Measurements from ENCODE around the gene TRABD2B.

Gene TRABD2B

DNA sequence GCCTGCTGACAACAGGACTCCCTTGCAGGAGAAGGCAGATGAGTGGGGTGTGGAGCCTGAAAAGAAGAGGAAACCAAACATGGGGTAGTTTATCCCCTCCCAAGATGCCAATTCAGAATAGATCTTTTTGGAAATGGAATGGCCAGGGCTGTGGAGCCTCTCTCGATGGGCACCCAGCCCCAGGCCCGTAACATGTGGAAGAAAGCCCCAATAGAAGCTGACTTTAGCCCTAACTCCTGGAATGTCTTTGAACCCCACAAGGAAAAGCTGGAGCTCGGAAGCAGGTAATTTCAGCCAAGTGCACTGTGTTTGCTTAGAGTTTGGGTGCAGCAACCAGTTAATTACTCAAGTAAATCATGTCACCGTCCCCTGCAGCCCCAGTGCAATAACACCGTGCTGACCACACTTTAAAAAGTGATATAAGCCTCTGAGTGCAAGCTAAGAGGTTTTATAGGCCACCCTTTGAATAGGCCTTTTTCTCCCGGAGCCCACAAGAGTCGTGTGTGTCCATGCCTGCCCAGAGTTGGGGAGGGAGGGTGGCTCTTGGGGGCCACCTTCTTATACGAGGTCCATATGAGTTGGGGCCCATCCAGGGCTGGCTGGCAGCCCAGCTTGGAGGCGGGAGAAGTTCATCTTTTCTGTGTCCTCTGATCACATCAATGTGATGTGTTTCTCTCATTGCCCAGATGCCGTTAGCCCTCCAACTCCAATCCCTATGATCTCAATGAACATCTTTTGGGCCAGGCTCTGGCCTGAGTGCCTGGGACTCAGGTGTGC, 153.2 kb downstream of the TRABD2B start:
- no peak for DNase-seq

DNA sequence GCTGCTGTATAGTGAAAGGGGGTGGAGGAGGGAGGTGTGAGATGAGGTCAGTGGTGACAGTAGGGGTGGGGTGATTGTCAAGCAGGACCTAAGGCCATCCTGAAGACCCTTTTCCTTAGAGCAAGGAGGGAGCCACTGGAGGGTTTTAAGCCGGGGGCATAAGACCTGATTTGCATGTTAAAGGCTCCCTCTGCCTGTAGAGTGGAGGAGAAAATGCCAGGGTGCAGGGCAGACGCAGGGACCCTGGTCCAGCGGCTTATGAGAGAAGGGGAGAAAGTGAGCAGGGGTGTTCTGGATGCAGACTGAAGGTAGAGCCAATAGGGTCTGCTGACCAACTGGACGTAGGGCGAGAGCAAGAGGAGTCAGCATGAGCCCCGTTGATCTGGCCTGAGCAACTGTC, 154.1 kb downstream of the TRABD2B start:
- no peak for DNase-seq

DNA sequence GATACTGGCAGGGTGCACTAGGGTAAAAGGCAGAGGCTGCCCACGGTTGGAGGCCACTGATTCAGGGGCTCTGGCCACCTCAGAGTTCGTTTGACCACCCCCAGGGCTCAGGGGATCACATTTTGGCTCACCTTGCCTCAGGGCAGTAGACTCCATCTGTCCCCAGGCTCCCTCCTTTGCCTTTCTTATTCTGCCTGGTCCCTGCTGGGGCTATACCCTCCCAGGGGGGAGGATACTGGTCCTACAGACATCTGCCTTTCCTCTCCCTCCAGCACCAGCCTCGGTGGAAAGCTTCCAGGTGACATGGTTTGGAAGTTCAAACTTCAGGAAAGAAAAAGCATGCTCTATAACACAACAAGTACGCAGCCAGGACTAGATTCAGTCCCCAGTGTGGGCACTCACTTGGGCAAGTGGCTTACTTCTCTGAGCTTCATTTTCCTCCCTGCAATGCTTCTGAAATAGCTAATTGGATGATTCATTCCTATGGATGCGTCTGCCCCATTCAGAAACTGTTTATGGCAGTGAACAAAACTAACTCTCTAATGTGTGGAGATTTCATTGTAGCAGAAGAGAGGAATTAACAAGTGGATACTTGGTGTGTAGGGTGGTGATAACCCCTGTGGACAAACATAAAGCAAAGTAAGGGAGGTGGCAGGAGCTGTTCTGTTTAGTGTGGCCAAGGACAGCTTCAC, 154.8 kb downstream of the TRABD2B start:
- no peak for DNase-seq

DNA sequence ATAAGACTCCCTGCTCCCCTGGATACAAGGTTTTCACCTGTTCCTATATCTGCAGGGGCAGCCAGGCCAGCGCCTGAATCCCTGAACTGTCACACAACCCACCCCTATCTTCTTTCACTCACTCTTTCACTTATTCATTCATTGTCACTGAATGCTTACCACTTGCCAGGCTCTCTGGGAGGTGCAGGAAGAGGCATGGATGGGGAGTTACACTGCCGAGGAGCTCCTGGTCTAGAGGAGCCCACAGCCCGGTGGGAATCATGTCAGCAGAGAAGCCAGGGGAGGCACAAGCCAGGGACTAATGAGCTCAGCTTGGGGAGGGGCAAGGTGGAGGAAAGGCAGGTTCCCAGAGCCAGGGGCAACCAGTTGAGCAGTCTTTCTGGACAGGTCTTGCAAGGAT, 155.8 kb downstream of the TRABD2B start:
- DNase-seq: no peak

DNA sequence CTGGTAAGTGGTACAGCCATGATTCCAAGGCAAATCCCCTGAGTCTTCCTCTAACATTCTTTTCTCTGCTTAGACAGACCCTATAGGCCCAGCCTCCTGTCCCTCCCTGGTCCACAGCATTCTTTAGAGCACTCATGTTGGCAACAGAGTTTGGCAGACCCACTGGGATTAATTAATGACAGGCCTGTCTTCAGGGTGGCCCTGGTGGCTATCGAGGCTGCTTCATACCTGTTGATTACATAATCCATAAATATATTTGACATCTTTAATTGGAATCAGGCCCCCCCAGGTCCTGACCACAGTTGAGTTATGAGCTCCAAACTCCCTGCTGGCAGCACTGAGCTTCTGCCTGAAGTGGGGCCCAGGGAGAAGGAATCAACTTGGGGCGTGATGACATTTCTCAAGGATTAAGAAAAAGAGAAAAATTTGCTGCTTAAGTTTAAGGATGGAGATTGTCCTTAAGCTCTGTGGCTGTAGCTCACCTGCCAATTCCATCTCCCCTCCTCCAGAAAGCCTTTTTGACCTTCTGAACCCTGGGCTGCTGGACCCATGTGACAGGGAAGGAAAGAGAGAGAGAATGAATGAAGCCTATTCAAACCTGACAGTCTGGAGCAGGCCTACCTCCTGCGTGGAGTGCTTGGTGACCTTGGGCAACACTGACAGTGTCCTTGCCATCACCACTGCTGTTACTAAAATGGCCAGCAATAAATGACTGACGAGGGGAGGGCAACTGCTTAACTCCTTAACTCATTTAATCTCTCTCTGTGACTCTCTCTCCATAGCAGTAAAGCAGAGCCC, 156.6 kb downstream of the TRABD2B start:
- no peak for DNase-seq

DNA sequence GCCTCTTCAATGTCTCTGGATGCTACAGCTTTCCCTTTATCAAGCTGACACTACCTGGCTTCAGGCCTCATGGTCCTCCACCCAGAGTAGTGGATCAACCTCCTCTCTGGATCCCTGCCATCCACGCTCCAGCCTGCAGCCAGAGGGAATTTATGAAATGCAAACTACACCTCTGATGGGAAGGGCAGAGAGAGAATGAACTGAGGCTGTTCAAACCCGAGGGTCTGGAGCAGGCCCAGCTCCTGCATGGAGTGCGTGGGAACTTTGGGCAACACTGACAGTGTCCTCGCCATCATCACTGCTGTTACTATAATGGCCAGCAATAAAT, 157.8 kb downstream of the TRABD2B start:
- DNase-seq: no peak

DNA sequence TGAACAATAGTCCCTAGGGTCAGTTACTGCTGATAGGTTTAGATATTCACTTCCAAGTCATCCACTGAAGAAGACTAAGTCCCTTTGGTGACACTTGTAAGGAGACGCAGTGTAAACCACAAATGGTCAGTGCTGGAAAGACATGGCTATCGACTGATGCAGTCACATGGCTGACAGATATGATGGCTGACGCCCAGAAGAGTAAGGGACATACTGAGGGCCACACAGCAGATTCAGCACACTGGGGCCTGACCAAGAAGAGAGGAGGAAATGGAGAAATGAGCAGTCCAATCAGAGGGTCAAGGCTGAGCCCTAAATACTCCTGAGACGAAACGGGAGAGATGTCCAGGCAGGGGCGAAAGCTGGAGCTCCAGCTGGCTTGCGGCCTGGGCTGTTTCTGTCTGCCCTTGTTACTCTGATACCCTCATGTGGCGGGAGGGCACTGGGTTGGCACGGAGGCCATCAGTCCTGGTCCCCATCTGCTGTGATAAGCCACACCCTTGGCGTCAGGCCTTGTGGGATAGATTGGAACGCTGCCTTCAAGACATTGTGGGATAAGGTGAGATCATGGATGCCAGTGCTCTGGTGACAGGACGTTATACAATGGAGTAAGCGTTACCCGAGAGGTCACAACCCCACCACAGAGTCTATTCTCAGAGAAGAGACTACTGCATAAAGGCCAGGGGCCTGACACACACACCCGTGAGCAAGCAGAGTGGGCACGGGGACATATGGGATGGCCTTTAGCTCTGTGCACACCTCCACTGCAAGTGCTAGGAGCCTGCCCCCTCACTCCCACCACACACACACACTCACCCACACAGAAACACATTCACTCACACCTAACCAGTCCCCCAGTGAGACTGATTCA, 158.4 kb downstream of the TRABD2B start:
- no peak for DNase-seq

DNA sequence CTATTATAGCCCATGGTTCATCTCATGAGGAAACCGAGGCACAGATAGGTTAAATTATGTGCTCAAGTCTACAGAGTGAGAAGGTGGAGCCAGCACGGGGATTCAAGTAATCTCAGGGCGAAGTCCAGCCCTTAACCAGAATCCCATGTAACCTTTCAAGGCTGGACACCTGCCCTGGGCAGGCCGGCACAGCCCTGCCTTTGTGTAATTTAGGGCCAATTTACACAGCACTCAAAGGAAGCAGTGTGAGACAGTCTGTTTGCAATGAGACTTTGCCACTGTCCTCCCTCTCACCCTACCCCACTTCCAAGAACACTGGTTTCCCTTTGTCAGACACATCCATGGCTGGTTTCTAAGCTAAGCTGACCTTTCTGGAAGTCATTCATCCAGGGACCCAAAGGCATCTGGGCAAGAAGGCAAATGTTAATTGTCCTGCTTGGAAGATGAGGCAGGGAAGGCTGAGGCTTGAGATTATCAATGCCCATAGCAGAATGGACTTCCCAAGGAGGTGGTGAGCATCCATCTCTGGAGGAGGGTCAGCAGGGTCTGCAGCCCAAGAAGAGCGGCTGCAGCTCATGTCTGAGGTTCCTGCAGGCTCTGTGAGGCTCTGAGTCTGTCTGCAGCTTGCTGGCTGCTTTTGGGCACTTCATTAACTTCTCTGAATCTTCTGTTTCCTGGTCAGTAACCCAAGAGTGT, 159.2 kb downstream of the TRABD2B start:
- DNase-seq: no peak

DNA sequence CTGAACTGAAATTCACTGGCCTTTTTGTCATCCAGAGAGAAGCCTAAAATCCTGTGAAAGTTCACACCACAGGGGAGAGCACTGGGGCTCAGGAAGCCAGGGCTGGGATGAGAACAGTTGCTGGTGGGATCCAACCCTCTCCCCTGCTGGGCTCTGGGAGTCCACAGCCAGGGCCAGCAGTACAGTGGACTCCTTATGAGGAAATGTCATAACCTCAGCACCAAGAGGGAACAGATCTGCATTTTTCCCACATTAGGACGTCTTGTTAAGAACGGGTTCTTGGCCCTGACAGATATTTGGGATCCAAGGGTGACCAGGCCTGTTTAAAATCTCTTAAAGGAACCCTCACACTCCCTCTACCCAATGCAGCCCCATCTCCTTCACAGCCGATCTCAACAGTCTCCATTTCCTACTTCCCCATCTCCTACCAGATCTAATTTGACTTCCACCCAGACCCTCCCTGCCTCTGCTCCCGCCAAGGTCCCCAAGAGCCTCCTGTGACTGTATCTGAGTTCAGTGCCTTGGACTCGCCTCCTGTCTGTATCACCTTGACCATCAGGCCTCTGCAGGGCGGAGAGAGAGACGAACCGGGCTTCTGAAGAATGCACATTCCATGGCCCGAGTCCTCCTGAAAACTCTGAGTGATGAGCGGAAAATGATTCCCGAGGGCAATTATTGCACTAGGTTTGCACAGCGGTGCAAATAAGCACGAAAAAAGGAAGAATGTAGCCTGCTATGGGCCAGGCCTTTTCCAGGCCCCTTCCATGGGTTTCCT, 159.9 kb downstream of the TRABD2B start:
- DNase-seq: no peak

DNA sequence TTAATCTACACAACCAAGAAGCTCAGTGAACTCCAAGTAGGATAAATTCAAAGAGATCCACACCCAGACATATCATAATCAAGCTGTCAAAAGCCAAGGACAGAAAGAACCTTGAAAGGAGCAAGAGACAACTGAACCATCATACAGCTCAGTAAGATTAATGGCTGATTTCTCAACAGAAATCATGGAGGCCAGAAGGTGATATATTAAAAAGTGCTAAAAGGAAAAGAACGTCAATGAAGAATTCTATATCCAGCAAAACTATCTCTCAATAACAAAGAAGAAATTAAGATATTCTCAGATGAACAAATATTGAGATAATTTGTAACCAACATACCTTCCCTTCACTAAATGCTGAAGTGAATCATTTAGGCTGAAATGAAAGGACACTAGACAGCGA, 161.8 kb downstream of the TRABD2B start:
- no peak for DNase-seq

DNA sequence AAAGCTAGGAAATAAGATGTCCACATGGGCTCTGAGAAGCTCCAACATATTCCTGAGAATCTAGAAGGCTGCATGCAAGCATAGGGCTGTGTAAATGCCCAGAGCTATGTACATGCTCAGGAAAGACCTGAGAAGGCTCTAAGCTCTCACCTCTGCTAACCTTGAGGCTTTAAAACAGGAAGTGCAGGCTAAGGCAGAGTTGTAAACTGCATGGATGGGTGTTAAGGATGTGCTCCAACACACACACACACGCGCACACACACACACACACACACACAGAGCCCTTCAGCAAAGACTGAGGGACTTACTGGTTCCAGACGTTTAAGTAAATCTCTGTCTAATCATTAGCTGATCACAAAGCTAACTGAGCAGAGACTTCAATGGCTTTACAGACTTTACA, 162.9 kb downstream of the TRABD2B start:
- no peak for DNase-seq

DNA sequence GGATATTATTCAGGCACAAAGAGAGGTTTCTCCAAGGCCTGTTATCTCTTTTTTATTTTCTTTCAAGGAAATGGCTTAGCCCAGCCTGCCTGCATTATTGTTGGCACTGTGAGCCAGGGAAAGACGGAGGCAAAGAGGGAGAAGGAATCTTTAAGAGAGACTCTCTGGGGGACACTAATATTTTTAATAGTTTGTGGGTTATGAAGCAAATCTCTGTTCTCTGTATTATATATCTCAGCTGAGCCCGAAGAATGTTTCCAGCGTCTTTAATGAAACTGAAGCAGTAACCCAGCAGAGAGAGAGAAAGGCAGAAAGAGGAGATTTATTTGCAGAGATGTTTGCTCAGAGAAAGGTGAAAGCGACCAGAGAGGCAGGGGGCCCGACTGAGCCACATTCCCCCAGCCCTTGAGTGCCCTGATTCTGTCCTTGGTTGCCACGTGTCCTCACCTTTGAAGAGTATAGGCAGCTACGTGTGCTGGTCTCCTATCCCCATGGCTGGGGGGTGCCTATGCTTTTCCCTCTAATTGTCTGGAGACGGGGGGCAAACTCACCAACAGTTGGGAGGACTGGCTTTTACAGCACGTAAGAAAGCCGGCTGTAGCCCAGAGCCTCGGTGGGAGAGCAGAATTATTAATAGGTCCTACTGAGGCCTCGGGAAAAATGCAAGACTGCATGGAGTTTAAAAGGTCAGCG, 166.4 kb downstream of the TRABD2B start:
- no peak for DNase-seq

DNA sequence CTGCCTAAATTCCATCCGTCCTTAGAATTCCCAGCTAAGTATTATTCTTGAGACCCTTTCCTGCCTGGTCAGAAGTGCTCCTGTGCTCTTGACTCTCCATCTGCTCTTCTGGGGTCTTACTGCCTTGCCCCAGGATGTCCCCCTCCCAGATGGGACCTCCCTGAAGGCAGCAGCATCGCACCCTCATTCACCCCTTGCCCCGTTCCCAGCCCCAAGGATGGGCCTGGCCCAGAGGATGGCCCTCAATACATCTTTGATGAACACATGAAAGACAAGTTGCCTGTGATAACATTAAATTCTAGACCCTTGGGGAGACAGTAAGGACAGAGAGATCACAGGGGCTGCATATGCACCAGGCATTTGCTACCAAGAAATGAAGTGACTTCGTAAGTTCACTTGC, 167.2 kb downstream of the TRABD2B start:
- no peak for DNase-seq

DNA sequence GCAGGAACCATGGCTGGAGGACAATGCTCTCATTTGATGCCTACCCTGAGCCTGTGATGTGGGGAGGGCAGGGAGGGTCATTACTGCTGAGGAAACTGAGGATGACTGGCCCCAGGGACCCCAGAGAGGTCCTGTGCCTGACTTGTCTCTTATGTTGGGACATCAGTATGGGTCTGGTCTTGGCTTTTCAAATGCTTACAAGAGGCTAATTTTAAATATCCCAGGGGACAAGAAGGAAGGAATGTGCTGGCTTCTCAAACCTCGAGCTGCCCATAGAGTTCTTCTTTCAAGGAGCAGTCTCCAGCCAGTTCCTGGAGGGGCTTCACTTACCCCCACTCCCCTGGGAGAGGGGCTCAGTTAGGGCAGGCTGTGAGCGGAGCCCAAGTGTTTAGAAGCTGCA, 168.2 kb downstream of the TRABD2B start:
- DNase-seq: no peak

DNA sequence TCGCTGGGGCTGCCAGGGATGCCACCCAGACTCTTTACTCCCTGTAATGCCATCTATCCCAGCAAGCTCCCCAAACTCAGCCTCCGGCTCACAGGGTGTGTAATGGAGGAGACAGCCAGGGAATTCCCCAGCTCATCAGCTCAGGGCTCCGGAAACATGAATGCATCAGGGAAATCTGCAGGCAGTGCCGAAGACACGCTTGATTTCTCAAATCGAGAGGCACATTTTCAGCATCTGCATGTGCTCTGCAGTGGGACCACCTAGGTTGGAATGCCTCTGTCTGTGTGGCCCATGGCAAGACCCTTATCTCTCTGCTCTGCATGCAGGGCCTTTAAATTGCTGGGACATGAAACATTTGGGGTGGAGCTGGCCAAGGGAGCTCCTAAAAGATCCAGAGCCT, 170.1 kb downstream of the TRABD2B start:
- no peak for DNase-seq

DNA sequence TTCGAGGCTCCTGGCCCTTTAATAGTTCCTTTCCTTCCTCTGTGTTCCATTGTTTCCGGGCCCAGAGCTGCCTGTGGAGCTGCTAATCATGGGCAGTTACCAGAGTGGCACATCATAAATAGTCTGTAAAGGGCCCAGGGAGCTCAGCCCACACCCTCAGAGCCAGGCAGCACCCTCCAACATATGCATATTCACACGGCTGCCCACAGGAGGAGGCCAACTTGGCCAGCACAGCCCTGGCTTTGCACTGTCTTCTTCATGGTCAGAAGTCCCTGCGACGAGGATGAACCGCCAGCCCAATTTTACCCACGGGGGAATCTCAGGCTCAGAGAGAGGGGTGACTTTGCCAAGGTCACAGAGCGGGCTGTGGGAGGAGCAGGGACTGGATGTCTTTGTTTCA, 172.5 kb downstream of the TRABD2B start:
- DNase-seq: no peak

DNA sequence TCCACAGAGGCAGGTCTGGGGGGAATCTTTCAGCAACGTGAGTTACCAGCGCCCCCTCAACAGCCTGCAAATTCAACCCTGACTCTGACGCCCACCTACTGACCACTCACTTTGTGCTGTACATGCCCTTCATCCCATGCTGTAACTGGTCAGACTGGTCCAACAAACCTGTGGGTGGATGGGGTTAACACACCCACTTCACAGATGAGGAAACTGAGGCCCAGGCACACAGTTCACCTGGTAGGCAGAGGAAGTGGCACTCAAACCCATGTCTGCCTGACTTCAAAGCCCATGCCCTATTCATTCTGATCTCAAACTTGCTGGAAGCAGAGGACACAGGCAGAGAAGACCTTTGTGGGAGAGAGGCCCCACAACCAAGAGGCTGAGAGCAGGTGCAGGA, 172.9 kb downstream of the TRABD2B start:
- DNase-seq: no peak

DNA sequence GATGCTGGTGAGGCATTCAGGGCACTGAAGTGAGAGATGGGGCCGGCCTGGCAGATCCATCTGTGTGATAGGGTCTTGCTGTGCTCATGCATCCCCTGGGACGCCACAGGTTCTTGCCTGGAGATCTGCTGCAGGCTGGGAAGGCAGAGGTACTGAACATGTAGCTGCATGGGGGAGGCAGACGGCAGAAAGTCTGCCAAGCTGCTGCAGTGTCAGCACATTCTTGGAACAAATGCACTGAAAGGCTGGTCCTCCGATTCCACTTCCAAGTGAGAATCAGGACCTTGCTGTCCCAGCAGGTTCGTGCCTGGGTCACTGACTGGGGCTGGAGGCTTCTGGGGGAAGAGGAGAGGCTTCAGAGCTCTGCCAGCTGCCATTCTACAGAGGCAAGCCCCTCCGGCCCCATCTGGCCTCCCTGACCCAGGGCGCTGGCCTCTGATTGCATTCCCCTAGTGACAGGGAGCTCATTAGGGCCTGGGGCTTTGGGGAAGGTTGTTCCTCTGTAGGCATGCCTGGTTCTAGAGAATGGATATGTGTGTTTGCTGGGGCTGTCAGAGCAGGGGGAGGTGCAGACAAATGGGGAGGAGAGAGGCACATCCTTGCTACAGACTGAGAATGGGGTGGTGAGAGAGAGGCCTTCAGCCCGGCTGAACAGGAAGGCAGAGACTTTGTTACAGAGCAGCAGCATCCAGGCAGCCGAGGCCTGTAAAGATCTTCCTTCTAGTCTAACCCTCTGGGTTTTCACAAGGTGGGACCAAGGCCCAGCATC, 174.0 kb downstream of the TRABD2B start:
- no peak for DNase-seq

DNA sequence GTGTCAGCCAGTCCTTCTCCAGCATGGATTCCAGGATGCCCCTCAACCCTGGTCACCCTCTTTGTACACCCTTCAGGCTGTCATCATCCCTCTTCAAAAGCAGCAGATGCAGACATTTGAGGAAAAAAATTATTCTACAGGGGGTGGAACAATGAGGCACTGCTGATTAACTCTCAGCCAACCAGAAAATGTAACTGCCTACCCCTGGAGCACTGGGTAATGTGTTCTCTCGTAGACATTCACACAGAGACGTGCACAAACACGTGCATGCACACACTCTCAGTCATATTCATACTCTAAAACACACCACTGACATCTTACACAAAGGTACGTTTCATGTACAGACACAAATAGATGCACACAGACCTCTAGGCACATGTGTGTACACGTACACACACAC, 175.4 kb downstream of the TRABD2B start:
- DNase-seq: no peak

DNA sequence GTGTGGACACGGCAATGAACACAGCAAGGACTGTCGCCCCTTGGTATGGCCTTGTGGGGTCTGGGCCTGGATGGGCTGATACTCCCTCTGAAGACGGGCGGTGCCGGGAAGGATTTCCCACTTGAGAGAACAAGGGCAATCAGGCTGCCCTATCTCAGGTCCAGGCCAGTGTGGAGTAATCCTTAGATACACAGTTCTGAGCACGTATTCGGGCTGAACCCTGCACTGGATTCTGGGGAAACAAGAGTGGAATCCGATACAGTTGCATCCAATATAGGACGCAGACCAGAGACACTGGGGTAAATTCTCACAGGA, 177.7 kb downstream of the TRABD2B start:
- DNase-seq: no peak
